Measurements from ENCODE around the gene SCN3B.

Gene SCN3B

DNA sequence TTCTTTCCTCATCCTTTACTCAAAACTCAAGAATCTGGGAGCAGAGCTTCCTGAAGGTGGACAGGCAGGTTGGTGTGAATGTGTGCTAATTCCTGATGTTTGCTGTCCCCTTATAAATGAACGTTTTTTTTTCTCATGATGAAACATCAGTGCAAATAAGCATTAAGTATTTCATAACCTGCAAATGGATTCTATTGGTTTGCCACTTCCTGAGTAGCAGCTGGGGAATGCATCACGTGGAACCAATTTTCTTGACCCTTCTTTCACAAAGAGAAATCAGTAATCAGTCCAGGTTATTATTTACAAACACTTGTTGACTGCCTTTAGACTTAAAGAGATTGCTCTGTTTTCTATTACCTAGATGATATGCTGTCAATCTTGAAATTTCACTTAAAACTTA lies 40.1 kb upstream of the SCN3B start:
- TF ChIP-seq, protein P1, sequence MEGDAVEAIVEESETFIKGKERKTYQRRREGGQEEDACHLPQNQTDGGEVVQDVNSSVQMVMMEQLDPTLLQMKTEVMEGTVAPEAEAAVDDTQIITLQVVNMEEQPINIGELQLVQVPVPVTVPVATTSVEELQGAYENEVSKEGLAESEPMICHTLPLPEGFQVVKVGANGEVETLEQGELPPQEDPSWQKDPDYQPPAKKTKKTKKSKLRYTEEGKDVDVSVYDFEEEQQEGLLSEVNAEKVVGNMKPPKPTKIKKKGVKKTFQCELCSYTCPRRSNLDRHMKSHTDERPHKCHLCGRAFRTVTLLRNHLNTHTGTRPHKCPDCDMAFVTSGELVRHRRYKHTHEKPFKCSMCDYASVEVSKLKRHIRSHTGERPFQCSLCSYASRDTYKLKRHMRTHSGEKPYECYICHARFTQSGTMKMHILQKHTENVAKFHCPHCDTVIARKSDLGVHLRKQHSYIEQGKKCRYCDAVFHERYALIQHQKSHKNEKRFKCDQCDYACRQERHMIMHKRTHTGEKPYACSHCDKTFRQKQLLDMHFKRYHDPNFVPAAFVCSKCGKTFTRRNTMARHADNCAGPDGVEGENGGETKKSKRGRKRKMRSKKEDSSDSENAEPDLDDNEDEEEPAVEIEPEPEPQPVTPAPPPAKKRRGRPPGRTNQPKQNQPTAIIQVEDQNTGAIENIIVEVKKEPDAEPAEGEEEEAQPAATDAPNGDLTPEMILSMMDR (IDR thresholded peaks at IDR 0.05; ENCODE audit: low read depth, low read length, missing control alignments) = no peak
- H3K4me3 ChIP-seq (replicated peaks; ENCODE audit: low read depth, low read length) = no peak overlapping the region
- no peak for DNase-seq (ENCODE audit: extremely low read depth, low read depth)

DNA sequence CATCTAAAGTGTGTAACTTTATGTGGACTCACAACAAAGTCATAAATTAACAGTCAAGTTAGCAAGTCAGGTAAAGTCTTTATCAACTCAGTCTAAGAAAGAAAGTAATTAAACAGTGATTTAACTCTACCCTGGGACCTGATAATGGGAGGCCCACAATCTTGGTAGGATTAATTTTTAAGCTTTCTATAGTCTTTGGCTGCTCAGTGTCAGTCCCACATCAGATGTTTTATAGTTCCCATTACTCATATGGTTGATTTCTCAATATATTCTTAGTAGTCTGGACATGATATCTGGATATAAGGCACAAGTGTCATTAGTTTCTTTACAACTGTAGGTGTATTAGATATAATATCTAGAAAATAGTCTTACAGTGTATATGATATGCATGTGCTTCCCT lies 38.5 kb upstream of the SCN3B start:
- TF ChIP-seq, protein P1 (IDR thresholded peaks at IDR 0.05; ENCODE audit: low read depth, low read length, missing control alignments) = no peak
- H3K4me3 ChIP-seq (replicated peaks; ENCODE audit: low read depth, low read length) = no peak overlapping the region
- DNase-seq (ENCODE audit: extremely low read depth, low read depth) = no peak

DNA sequence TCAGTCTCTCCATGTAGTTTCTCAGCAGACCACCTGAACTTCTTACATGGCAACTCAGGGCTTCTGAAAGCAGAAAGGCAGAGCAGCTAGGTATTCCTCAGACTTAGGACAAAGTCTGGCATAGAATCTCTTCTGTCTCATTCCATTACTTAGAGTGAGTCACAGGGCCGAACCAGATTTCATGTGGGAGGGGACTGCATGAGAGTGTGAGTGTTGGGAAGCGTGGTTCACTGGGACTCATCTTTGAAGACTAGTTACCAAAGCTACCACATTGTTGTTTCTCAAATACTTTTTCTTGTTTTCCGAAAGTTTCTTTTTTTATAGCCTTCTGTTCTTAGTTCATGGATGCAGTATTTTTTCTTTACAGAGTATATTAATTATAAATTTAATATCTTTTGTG lies 36.1 kb upstream of the SCN3B start:
- TF ChIP-seq, protein P1 (IDR thresholded peaks at IDR 0.05; ENCODE audit: low read depth, low read length, missing control alignments) = no peak
- no peak overlapping the region for H3K4me3 ChIP-seq (replicated peaks; ENCODE audit: low read depth, low read length)
- peak; percentile 19 for DNase-seq (ENCODE audit: extremely low read depth, low read depth)

DNA sequence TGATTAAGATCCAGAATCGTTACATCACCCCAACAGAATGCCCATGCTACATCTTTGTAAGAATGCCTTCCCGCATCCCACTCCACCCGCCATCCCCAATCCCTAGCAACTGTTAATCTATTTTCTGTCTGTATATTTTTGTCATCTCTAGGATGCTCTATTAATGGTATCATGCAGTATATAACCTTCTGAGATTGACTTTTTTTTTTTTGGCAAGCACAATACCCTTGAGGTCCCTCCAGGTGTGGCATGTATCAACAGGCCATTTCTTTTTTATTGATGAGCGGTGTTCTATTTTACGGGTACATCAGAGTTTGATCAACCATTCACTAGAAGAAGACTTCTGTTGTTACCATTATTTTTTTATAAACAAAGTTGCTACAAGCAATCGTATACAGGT lies 30.2 kb upstream of the SCN3B start:
- no peak for DNase-seq (ENCODE audit: extremely low read depth, low read depth)
- no peak overlapping the region for H3K4me3 ChIP-seq (replicated peaks; ENCODE audit: low read depth, low read length)
- TF ChIP-seq, protein P1 (IDR thresholded peaks at IDR 0.05; ENCODE audit: low read depth, low read length, missing control alignments) = no peak

DNA sequence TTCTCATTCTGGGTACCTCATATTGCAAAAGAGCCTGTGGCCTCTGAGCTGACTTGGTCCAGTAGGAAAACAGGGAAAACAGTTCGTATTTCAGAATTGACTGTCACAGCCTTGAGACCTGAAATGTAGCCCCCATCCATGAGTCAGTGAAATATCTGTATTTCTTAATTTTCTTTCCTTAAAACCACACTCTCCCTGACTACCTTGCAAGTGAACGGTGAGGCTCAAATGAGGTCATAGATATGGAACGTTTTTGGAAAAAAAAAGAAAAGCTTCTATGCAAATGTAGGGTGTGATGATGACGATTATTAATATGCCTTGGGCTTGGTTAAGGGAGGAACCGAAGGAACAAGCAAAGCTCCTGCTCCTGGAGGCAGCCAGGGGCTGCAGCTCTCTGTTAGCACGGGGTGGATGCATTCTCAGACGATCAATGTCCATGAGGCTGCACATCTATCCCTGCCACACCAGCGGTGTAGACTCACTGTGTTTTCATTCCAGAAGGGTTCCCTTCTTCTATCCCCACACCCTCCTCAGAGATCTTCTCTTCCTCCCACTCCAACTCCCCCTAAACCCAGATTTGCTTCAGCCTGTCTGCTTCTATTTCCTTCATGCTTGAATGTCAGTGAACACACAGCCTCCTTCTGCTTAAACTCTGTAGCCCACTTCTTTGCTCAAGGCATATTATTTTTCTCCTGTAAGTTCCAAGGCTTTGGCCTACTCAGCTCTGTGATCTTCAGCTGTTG lies 29.2 kb upstream of the SCN3B start:
- no peak overlapping the region for H3K4me3 ChIP-seq (replicated peaks; ENCODE audit: low read depth, low read length)
- DNase-seq (ENCODE audit: extremely low read depth, low read depth) = no peak
- TF ChIP-seq, protein P1 (IDR thresholded peaks at IDR 0.05; ENCODE audit: low read depth, low read length, missing control alignments) = no peak

DNA sequence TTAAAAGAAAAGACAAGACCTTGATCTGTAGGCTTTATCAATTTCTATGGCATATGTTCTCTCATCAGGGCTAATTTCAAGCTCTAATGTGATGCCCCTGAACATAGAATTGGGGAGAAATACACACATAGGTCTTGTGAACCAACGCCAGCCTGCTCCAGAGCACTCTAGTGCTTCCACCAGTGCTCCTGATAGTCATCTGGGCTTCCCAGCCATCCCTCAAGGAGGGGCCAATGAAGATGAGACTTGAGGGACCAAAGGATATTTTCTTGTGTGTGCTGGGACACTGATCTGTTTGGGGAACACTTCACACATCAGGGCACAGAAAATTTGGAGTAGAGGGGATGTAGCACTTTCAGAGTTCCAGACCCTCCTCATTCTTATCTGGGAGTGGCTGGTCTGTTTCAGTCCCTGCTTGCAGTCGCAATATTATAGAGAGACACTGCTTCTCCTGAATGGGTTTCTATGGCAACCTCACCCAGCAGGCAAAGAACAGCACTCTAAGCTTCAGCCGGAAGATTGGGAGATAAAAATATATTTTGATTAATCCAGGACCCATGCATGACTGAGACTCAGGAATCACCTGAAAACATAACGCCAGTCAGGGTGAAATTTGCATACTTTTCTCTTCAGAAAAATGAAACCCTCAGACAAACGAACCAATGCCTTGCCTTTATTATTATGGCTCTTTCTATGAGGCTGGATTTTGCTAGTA lies 28.4 kb upstream of the SCN3B start:
- TF ChIP-seq, protein P1 (IDR thresholded peaks at IDR 0.05; ENCODE audit: low read depth, low read length, missing control alignments) = no peak
- H3K4me3 ChIP-seq (replicated peaks; ENCODE audit: low read depth, low read length) = no peak overlapping the region
- DNase-seq (ENCODE audit: extremely low read depth, low read depth) = no peak

Measured in HFF-Myc (cell line).